ENCODE data around the gene PAPOLG. TPM values are rescaled to one million over a fixed set of nuclear protein-coding genes. Genes with fewer than 3 reads are reported as not detected.

Gene PAPOLG
- total and polyA plus RNA-seq, 7 experiments from 2014 or later, result 14.9 to 42.4 (median 20.4) TPM

- H3K9me3 ChIP-seq (ENCODE audit: control insufficient read depth in 2 of 3, low read length in 3 of 3), result no peaks in the 10 kb centered on the region
- ChIA-PET CTCF (no interaction called here), POLR2A (no interaction called here)
- no peak for DNase-seq
- H3K27ac ChIP-seq (ENCODE audit: low read depth, low read length), result no peak overlapping the region
- Mint-ChIP-seq H3K36me3 (peaks cover 0 to 4% (median 0%) of the 10 kb centered on the region in 5 donors), H3K27ac (no peak overlapping the region), H3K9me3 (peaks cover 0 to 5% (median 0%) of the 10 kb centered on the region in 11 donors), H3K4me3 (no peak overlapping the region), H3K27me3 (peaks cover 0 to 27% (median 11%) of the 10 kb centered on the region in 5 donors), H3K4me1 (peaks cover 0 to 13% (median 3%) of the 10 kb centered on the region in 7 donors)
- H3K36me3 ChIP-seq (ENCODE audit: control insufficient read depth in 2 of 3, insufficient read depth in 3 of 3, low read length in 3 of 3), result no peaks in the 10 kb centered on the region
- intact Hi-C loops (cut with micrococcal nuclease), result no loop called here
- H3K27me3 ChIP-seq (ENCODE audit: control insufficient read depth in 2 of 2, insufficient read depth in 2 of 2, low read length in 2 of 2), result no peaks in the 10 kb centered on the region
- ATAC-seq, result no peak
- H3K4me3 ChIP-seq (ENCODE audit: low read length), result no peak overlapping the region
- H3K4me1 ChIP-seq (ENCODE audit: control insufficient read depth in 2 of 2, insufficient read depth in 2 of 2, low read length in 2 of 2), result no peaks in the 10 kb centered on the region
Observed at GRCh38 chr2:60831921-60832320, 75.9 kb downstream of the PAPOLG start.

DNA sequence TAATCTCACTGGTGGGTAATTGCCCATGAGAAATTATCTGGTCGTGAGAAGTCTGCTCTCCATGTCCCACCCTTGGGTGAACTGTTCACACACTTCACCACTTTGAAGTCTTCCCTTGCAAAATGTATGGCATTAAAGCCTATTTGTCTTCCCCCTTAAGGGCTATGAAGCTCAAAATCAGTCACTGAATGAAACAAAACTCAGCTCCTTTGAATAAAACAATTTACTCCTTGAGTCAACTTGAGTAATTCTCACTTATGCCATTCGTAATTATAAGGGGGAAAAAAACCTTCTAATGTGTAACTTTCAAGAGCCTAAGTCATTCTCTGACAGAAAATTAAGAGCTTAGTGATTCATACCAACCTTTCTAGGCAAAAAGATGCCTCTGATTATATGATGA, 76.6 kb downstream of the PAPOLG start:
- Histone ChIP-seq H3K27me3 (ENCODE audit: control insufficient read depth in 2 of 2, insufficient read depth in 2 of 2, low read length in 2 of 2) (no peaks in the 10 kb centered on the region), H3K4me3 (ENCODE audit: low read length) (no peak overlapping the region), H3K9me3 (ENCODE audit: control insufficient read depth in 2 of 3, low read length in 3 of 3) (no peaks in the 10 kb centered on the region), H3K27ac (ENCODE audit: low read depth, low read length) (no peak overlapping the region), H3K36me3 (ENCODE audit: control insufficient read depth in 2 of 3, insufficient read depth in 3 of 3, low read length in 3 of 3) (no peaks in the 10 kb centered on the region), H3K4me1 (ENCODE audit: control insufficient read depth in 2 of 2, insufficient read depth in 2 of 2, low read length in 2 of 2) (no peaks in the 10 kb centered on the region)
- peaks cover 0 to 27% (median 11%) of the 10 kb centered on the region in 5 donors for H3K27me3 Mint-ChIP-seq
- peaks cover 0 to 13% (median 0%) of the 10 kb centered on the region in 7 donors for H3K4me1 Mint-ChIP-seq
- CTCF ChIA-PET, result no interaction called here
- intact Hi-C loops (cut with micrococcal nuclease), result no loop called here
- DNase-seq (no peak), ATAC-seq (no peak)
- H3K36me3 Mint-ChIP-seq, result peaks cover 0 to 4% (median 0%) of the 10 kb centered on the region in 5 donors
- no peak overlapping the region for H3K4me3 Mint-ChIP-seq
- no peak overlapping the region for H3K27ac Mint-ChIP-seq
- peaks cover 0 to 5% (median 0%) of the 10 kb centered on the region in 11 donors for H3K9me3 Mint-ChIP-seq
- POLR2A ChIA-PET, result no interaction called here

DNA sequence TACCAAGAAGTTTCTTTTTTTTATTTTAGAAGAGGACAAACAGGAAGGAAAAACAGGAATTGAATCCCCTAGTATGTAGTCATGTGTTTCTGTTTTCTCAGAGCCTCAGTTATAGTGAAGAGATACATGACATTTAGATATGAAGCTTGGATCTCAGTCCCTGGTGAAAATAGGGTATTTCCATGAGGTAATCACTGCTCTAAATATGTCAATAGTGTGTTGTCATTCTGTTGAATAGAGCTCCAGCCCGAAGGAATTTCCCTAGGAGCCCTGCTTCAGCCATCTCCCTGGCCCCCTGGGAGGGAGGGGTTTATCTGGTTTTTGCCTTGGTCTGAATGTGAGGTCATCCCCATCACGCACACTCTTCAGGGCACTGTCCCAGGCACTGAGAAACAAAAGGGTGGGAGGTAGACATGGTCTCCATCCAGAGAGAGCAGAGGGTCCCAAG, 78.2 kb downstream of the PAPOLG start:
- H3K27ac ChIP-seq (ENCODE audit: low read depth, low read length), result no peak overlapping the region
- no peaks in the 10 kb centered on the region for H3K9me3 ChIP-seq (ENCODE audit: control insufficient read depth in 2 of 3, low read length in 3 of 3)
- H3K4me1 ChIP-seq (ENCODE audit: control insufficient read depth in 2 of 2, insufficient read depth in 2 of 2, low read length in 2 of 2), result no peaks in the 10 kb centered on the region
- POLR2A ChIA-PET, result no interaction called here
- H3K27me3 ChIP-seq (ENCODE audit: control insufficient read depth in 2 of 2, insufficient read depth in 2 of 2, low read length in 2 of 2), result no peaks in the 10 kb centered on the region
- intact Hi-C loops (cut with micrococcal nuclease), result no loop called here
- H3K4me1 Mint-ChIP-seq, result peaks cover 0 to 13% (median 2%) of the 10 kb centered on the region in 7 donors
- ATAC-seq (peak; percentile 52), DNase-seq (no peak)
- CTCF ChIA-PET, result no interaction called here
- H3K27ac Mint-ChIP-seq, result no peak overlapping the region
- peaks cover 0 to 27% (median 11%) of the 10 kb centered on the region in 5 donors for H3K27me3 Mint-ChIP-seq
- peaks cover 0 to 4% (median 0%) of the 10 kb centered on the region in 5 donors for H3K36me3 Mint-ChIP-seq
- H3K4me3 ChIP-seq (ENCODE audit: low read length), result no peak overlapping the region
- peaks cover 0 to 5% (median 0%) of the 10 kb centered on the region in 11 donors for H3K9me3 Mint-ChIP-seq
- no peak overlapping the region for H3K4me3 Mint-ChIP-seq
- no peaks in the 10 kb centered on the region for H3K36me3 ChIP-seq (ENCODE audit: control insufficient read depth in 2 of 3, insufficient read depth in 3 of 3, low read length in 3 of 3)

DNA sequence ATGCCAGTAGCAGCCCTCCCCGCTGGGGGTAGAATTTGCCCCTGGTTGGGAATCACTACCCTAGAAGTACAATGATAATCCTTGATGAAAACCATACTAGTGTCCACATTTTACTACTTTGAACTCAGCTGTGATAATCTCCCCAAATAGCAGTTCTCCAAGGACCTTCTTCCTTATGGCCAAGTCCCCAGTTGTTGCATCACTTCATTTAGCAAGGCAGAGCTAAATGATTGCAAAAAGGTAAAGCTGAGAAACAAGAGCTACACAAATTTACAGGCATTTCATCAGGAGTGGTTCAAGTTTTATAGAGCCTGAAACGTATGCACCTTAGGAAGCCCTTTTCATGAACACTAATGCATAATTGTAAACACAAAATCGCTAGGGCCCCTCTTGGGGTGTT, 80.4 kb downstream of the PAPOLG start:
- Mint-ChIP-seq H3K27me3 (peaks cover 0 to 18% (median 5%) of the 10 kb centered on the region in 5 donors), H3K27ac (no peak overlapping the region), H3K4me3 (no peak overlapping the region), H3K36me3 (no peaks in the 10 kb centered on the region), H3K4me1 (peaks cover 9 to 20% (median 14%) of the 10 kb centered on the region in 7 donors), H3K9me3 (peaks cover 0 to 3% (median 0%) of the 10 kb centered on the region in 11 donors)
- Histone ChIP-seq H3K4me3 (ENCODE audit: low read length) (no peak overlapping the region), H3K9me3 (ENCODE audit: control insufficient read depth in 2 of 3, low read length in 3 of 3) (no peaks in the 10 kb centered on the region), H3K27me3 (ENCODE audit: control insufficient read depth in 2 of 2, insufficient read depth in 2 of 2, low read length in 2 of 2) (no peaks in the 10 kb centered on the region), H3K36me3 (ENCODE audit: control insufficient read depth in 2 of 3, insufficient read depth in 3 of 3, low read length in 3 of 3) (no peaks in the 10 kb centered on the region), H3K4me1 (ENCODE audit: control insufficient read depth in 2 of 2, insufficient read depth in 2 of 2, low read length in 2 of 2) (peaks cover 10% of the 10 kb centered on the region in 2 donors), H3K27ac (ENCODE audit: low read depth, low read length) (no peak overlapping the region)
- POLR2A ChIA-PET, result no interaction called here
- intact Hi-C loops (cut with micrococcal nuclease), result no loop called here
- ATAC-seq, result no peak
- no peak for DNase-seq
- CTCF ChIA-PET, result no interaction called here

- DNase-seq, result no peak
- ATAC-seq, result no peak
- Histone ChIP-seq H3K36me3 (ENCODE audit: control insufficient read depth in 2 of 3, insufficient read depth in 3 of 3, low read length in 3 of 3) (no peaks in the 10 kb centered on the region), H3K4me1 (ENCODE audit: control insufficient read depth in 2 of 2, insufficient read depth in 2 of 2, low read length in 2 of 2) (peaks cover 10% of the 10 kb centered on the region in 2 donors), H3K27me3 (ENCODE audit: control insufficient read depth in 2 of 2, insufficient read depth in 2 of 2, low read length in 2 of 2) (no peaks in the 10 kb centered on the region), H3K9me3 (ENCODE audit: control insufficient read depth in 2 of 3, low read length in 3 of 3) (no peaks in the 10 kb centered on the region), H3K27ac (ENCODE audit: low read depth, low read length) (no peak overlapping the region), H3K4me3 (ENCODE audit: low read length) (no peak overlapping the region)
- peaks cover 0 to 15% (median 5%) of the 10 kb centered on the region in 5 donors for H3K27me3 Mint-ChIP-seq
- H3K4me3 Mint-ChIP-seq, result no peak overlapping the region
- peaks cover 9 to 20% (median 14%) of the 10 kb centered on the region in 7 donors for H3K4me1 Mint-ChIP-seq
- H3K27ac Mint-ChIP-seq, result no peak overlapping the region
- H3K36me3 Mint-ChIP-seq, result no peaks in the 10 kb centered on the region
- H3K9me3 Mint-ChIP-seq, result peaks cover 0 to 3% (median 0%) of the 10 kb centered on the region in 11 donors
- ChIA-PET CTCF (no interaction called here), POLR2A (no interaction called here)
- intact Hi-C loops (cut with micrococcal nuclease), result no loop called here
Observed at GRCh38 chr2:60837123-60837522, 81.1 kb downstream of the PAPOLG start.

GRCh38 chr2:60838481-60838880, 82.4 kb downstream of the PAPOLG start:
- Histone ChIP-seq H3K4me1 (ENCODE audit: control insufficient read depth in 2 of 2, insufficient read depth in 2 of 2, low read length in 2 of 2) (peaks cover 10% of the 10 kb centered on the region in 2 donors), H3K9me3 (ENCODE audit: control insufficient read depth in 2 of 3, low read length in 3 of 3) (no peaks in the 10 kb centered on the region), H3K27me3 (ENCODE audit: control insufficient read depth in 2 of 2, insufficient read depth in 2 of 2, low read length in 2 of 2) (no peaks in the 10 kb centered on the region), H3K27ac (ENCODE audit: low read depth, low read length) (no peak overlapping the region), H3K4me3 (ENCODE audit: low read length) (no peak overlapping the region), H3K36me3 (ENCODE audit: control insufficient read depth in 2 of 3, insufficient read depth in 3 of 3, low read length in 3 of 3) (no peaks in the 10 kb centered on the region)
- Mint-ChIP-seq H3K27ac (no peak overlapping the region), H3K4me3 (no peak overlapping the region), H3K27me3 (peaks cover 0 to 15% (median 5%) of the 10 kb centered on the region in 5 donors), H3K36me3 (no peaks in the 10 kb centered on the region), H3K4me1 (peaks cover 9 to 20% (median 14%) of the 10 kb centered on the region in 7 donors), H3K9me3 (peaks cover 0 to 3% (median 0%) of the 10 kb centered on the region in 11 donors)
- intact Hi-C loops (cut with micrococcal nuclease), result no loop called here
- ATAC-seq (no peak), DNase-seq (no peak)
- CTCF ChIA-PET, result no interaction called here
- POLR2A ChIA-PET, result interaction anchor here (0.8 kb wide), 1 partner anchor 19 kb away, joined by 4 read pairs; no protein-coding TSS in a partner anchor

- peaks cover 0 to 10% (median 5%) of the 10 kb centered on the region in 5 donors for H3K27me3 Mint-ChIP-seq
- Histone ChIP-seq H3K9me3 (ENCODE audit: control insufficient read depth in 2 of 3, low read length in 3 of 3) (no peaks in the 10 kb centered on the region), H3K4me3 (ENCODE audit: low read length) (no peak overlapping the region), H3K27ac (ENCODE audit: low read depth, low read length) (no peak overlapping the region), H3K27me3 (ENCODE audit: control insufficient read depth in 2 of 2, insufficient read depth in 2 of 2, low read length in 2 of 2) (no peaks in the 10 kb centered on the region), H3K4me1 (ENCODE audit: control insufficient read depth in 2 of 2, insufficient read depth in 2 of 2, low read length in 2 of 2) (peaks cover 10% of the 10 kb centered on the region in 2 donors), H3K36me3 (ENCODE audit: control insufficient read depth in 2 of 3, insufficient read depth in 3 of 3, low read length in 3 of 3) (no peaks in the 10 kb centered on the region)
- peaks cover 11 to 20% (median 14%) of the 10 kb centered on the region in 7 donors for H3K4me1 Mint-ChIP-seq
- no peak for ATAC-seq
- no peaks in the 10 kb centered on the region for H3K36me3 Mint-ChIP-seq
- ChIA-PET POLR2A (no interaction called here), CTCF (no interaction called here)
- no peak overlapping the region for H3K4me3 Mint-ChIP-seq
- no peak for DNase-seq
- peaks cover 0 to 3% (median 0%) of the 10 kb centered on the region in 11 donors for H3K9me3 Mint-ChIP-seq
- no peak overlapping the region for H3K27ac Mint-ChIP-seq
- intact Hi-C loops (cut with micrococcal nuclease), result no loop called here
Observed at GRCh38 chr2:60839126-60839813, 83.2 kb downstream of the PAPOLG start.

All from naive thymus-derived CD4-positive, alpha-beta T cell (primary cell).